Spinal cord (tissue), 10 donors: Measurements from ENCODE around the gene PEPD. TPM values are rescaled to one million over a fixed set of nuclear protein-coding genes. Genes with fewer than 3 reads are reported as not detected.
A peak's percentile ranks its signal among the peaks of the same experiment; 100 is the strongest.

ENCODE experiments used
- DNase-seq, 6 donors: peaks; one replicate each; pipeline versions ENCODE4 v3.0.0 to v3.0.0-alpha.2; 2013 to 2015; ENCODE audit warnings: low spot score in 6 of 6, low read depth in 4 of 6
- H3K27ac ChIP-seq: one replicate; pipeline ENCODE4 v1.5.1; 2013; ENCODE audit warnings: low read depth, low read length, control low read depth
- H3K27me3 ChIP-seq: one replicate; pipeline ENCODE4 v1.6.1; 2013; ENCODE audit warnings: low read length; ENCODE audit not compliant: control insufficient read depth, insufficient read depth
- H3K36me3 ChIP-seq: one replicate; pipeline ENCODE4 v1.6.1; 2013; ENCODE audit warnings: low read length; ENCODE audit not compliant: control insufficient read depth, insufficient read depth
- H3K4me1 ChIP-seq: one replicate; pipeline ENCODE4 v1.6.1; 2013; ENCODE audit warnings: low read length; ENCODE audit not compliant: control insufficient read depth, insufficient read depth
- H3K4me3 ChIP-seq: one replicate; pipeline ENCODE4 v1.5.1; 2013; ENCODE audit warnings: low read depth, low read length, control low read depth
- H3K9me3 ChIP-seq: one replicate; pipeline ENCODE4 v1.6.1; 2013; ENCODE audit warnings: low read length; ENCODE audit not compliant: control insufficient read depth, insufficient read depth
- WGBS: methylation state at CpG from one replicate; pipeline ENCODE4 v1.1.5; 2013; ENCODE audit warnings: missing lambda C conversion rate; ENCODE audit not compliant: insufficient coverage; 5-methylcytosine and 5-hydroxymethylcytosine counted together
- polyA plus RNA-seq, 2 donors: library from polyadenylated mRNA; unstranded; fragments of 120-200 nt; gene quantifications; one replicate each; pipeline ENCODE4 v1.2.1, GENCODE V29; 2013; ENCODE audit not compliant: insufficient read length in 2 of 2
- total RNA-seq, 2 donors: library from RNA; depleted of rRNA in 1 of 2; stranded (reverse); fragments of 120-200 nt in 1 of 2; fragments of >200 nt in 1 of 2; gene quantifications; one replicate each; pipeline versions ENCODE4 v1.2.3 to v1.2.4, GENCODE V29; 2013 to 2014
- donor health status: healthy.

PEPD gene
- total and polyA plus RNA-seq, 4 donors: 30.0 to 62.6 (median 48.6) TPM

DNA sequence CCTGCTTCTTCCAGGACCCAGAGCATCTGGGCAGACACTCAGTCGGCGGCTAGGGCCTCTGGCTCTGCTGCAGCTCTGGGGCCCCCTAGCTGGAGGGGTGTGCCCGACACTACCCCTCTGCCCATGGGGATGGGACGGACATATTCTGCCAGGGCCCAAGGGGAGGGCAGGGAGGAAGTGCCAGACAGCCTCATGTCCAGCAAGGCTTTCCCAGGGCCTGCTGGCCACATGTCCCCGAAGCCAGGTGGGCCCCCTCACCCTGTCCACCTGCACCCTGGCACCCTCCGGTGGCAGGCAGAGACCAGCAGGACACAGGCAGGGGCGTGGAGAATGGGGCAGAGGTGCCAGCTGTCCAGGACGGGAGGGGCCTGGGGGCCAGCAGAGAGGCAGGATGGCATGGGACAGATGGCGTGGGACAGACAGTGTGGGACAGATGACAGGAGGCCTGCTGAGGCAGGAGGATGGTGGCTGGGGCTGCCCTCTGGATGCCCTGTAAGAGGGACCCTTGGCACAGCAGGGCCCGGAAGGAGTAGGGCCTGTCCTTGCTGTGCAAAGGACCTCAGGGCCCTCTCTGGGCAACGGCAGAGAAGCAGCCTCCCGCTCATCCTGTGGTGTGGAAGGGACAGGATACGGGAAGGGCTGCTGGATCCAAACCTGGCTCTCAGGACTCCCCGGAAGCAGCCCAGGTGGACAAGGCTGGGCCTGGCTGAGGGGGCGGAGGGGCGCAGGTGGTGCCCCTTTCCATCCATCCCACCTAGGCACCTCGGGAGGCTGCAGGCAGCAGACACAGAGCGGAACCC, 119.0 kb downstream of the PEPD start:
- 73% methylated on average over 18 of the region's 18 CpGs for WGBS
- no peak overlapping the region for H3K4me3 ChIP-seq
- no peaks in the 10 kb centered on the region for H3K27me3 ChIP-seq
- no peak for DNase-seq
- H3K36me3 ChIP-seq: peaks cover 77% of the 10 kb centered on the region
- H3K9me3 ChIP-seq: no peaks in the 10 kb centered on the region
- peaks cover 29% of the 10 kb centered on the region for H3K4me1 ChIP-seq
- H3K27ac ChIP-seq: no peak overlapping the region

DNA sequence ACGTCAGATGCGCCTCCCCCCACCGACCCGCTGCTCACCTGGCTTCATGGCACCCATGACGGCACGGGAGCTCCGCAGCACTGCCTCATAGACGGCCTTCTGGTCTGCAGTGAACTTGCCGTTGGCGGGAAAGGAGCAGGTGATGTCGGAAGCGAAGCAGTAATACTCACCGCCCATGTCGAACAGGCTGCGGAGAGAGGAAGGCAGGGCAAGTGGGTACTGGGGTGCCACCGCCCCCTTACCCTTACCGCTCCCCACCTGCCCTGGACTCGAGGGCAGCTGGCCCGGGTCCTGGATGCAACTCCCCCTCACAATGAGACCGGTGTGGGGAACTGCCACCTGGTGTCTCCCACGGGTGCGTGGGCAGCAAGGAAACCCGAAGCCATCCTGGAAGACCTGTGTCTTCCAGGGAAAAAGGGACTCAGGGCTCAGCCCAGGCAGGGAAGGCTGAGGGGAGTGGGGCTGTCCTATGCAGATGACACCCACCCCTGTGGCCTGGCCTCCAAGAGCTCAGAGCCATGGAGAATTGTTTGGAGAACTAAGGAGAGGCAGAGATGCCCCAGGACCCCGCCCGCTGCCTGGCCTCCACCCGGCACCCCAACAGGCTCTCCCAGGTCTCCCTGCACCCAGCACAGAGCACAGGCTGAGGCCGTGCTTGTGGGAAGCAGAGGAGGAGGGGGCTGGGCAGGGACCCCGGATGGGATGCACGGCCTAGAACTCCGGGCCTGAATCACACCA, 119.7 kb downstream of the PEPD start:
- 90% methylated on average over 23 of the region's 30 CpGs for WGBS
- H3K27me3 ChIP-seq: no peaks in the 10 kb centered on the region
- H3K36me3 ChIP-seq: peaks cover 80% of the 10 kb centered on the region
- no peak overlapping the region for H3K27ac ChIP-seq
- no peak overlapping the region for H3K4me3 ChIP-seq
- H3K9me3 ChIP-seq: no peaks in the 10 kb centered on the region
- peaks cover 35% of the 10 kb centered on the region for H3K4me1 ChIP-seq
- DNase-seq: no peak

DNA sequence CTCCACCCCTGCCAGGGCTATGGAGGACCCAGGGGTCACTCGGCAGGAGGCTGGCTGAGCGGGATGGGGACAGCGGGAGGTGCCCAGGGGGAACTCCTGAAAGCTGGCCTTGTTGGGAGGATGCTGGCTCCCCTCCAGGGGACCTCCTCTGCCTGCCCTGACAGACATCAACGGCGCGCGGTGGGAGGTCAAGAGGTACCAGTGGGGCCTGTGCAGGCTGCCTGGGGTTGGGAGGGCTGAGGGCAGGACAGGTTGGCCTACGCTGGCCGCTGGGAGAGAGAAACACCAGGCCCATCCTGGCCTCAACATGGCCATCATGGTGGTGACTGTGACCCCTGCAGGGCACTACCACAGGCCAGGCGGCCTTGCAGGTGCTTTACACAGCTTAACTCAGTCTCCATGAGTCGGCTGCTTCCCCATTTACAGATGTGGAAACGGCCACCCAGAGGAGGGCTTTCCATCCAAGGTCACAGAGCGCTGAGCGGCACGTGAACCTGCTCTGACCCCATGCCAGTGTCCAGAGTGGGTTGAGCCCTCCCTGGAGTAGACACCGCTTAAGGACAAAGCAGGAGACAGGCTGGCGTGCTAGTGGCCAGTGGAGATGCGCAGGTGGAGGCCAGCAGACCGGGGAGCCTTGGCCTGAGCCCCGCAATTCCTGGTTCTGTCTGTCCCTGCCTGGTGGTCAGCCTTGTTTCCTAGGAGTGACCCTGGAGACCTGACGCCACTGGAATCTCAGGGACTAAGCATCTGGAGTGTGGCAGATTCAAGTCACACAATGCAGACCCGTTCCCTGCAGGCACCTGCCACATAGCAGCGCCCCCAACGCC, 120.5 kb downstream of the PEPD start:
- no peak for DNase-seq

DNA sequence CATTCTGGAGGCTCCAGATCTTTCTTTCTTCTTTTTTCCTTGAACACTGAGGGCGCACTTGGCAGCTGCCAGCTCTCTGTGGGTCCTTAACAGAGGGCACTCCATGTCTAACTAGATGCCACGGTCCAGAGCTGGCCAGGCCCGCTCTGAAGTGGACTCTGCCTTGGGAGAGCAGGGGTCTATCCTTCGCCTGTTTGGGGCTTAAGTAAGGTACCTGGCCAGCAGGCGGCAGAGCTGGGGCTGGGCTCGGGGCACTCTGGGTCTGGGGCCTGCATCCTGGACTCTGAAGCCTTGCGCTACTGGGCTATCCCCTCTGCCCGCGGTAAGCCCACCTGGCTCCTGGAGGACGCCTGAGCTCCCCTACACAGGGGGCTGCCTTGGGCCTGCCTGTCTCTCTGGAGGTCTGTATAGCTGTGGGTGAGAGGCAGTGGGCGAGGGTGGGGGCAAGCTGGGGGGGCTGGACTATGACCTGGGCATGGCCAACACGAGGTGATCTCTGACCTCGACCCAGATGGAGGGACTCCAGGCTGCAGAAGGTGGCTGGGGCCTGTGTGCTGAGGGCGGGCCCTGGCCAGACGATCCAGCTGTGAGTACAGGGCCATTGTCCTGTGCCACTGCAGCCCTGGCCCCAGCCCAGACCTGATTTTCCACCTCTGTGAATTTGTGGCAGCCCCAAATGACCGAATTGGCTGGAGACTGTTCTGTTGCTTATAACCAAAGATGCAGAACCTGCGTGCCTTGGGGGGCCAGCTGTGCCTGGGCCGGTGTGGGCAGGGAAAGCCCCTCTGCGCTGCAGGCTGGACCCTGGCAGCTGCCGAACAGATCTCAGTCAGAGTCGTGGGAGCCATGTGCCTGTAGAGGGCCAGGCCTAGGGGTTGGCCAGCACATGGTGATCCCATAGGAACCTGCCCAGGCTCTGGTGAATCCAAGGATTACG, 121.6 kb downstream of the PEPD start:
- peaks cover 74% of the 10 kb centered on the region for H3K36me3 ChIP-seq
- H3K27ac ChIP-seq: no peak overlapping the region
- H3K27me3 ChIP-seq: no peaks in the 10 kb centered on the region
- H3K4me3 ChIP-seq: no peak overlapping the region
- H3K4me1 ChIP-seq: peaks cover 37% of the 10 kb centered on the region
- DNase-seq: no peak
- H3K9me3 ChIP-seq: no peaks in the 10 kb centered on the region
- WGBS: 82% methylated on average over 21 of the region's 22 CpGs

More for the DNA sequence above, 120.5 kb downstream of the PEPD start:
- Histone ChIP-seq H3K27ac (no peak overlapping the region), H3K4me1 (peaks cover 36% of the 10 kb centered on the region), H3K36me3 (peaks cover 79% of the 10 kb centered on the region), H3K27me3 (no peaks in the 10 kb centered on the region), H3K4me3 (no peak overlapping the region), H3K9me3 (no peaks in the 10 kb centered on the region)
- 83% methylated on average over 24 of the region's 24 CpGs for WGBS

DNA sequence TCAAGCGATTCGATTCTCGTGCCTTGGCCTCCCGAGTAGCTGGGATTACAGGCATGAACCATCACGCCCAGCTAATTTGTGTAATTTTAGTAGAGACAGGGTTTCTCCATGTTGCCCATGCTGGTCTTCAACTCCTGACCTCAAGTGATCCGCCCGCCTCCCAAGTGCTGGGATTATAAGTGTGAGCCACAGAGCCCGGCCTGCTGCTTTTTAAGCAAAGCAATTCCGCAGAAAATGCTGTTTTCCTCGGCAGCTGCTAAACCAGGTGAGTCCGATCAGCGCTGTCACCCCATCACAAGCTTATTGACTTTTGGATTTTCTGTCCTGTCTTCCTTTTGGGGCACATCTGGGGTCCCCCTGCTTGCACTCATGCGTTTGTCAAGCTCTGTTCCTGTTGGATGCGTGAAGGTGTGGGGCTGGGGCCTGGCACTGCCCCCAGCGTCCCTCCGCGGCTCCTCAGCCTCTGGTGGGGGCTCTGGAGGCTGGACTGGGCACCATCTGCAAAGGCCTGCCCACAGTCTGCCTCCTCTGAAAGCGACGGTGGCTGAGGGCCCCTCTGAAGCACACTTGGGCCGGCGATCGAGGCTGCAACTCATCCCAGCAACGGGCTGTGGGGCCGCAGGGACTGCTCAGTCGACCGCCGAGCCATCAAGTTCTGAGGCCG, 122.4 kb downstream of the PEPD start:
- no peaks in the 10 kb centered on the region for H3K9me3 ChIP-seq
- 94% methylated on average over 28 of the region's 28 CpGs for WGBS
- H3K27ac ChIP-seq: no peak overlapping the region
- no peak for DNase-seq
- H3K4me1 ChIP-seq: peaks cover 44% of the 10 kb centered on the region
- no peak overlapping the region for H3K4me3 ChIP-seq
- peaks cover 79% of the 10 kb centered on the region for H3K36me3 ChIP-seq
- no peaks in the 10 kb centered on the region for H3K27me3 ChIP-seq

DNA sequence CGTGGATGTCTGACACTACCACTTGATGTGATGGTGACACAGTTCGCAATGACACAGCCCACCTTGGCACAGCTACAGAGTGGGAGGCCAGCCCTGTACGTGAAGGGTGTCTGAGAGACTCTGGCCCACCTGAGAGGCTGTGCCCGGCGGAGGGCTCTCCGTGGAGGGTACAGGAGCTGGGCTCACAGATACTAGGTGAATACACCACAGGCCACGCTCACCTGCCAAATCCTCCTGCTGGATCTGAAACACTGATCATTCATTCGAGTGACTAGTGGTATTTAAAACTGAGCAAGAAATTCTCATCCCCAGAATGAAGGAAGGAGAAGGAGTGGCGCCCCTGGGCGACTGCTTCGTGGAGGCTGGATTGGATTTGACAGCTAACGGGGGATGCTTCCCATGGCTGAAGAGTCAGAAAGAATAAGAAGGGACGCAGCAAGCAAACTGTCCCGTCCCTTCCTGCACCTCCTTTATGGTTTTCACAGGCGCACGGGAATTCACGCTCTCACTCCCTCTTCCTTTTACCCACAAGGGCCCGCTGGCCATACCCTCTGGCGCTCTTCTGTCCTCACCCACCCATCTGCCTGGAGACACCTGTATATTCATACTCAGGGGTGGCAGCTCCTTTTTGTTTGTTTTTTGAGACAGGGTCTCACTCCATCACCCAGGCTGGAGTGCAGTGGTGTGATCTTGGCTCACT, 123.1 kb downstream of the PEPD start:
- peaks cover 85% of the 10 kb centered on the region for H3K36me3 ChIP-seq
- no peak overlapping the region for H3K27ac ChIP-seq
- H3K27me3 ChIP-seq: no peaks in the 10 kb centered on the region
- no peaks in the 10 kb centered on the region for H3K9me3 ChIP-seq
- no peak for DNase-seq
- 85% methylated on average over 15 of the region's 19 CpGs for WGBS
- H3K4me3 ChIP-seq: no peak overlapping the region
- peaks cover 51% of the 10 kb centered on the region for H3K4me1 ChIP-seq

DNA sequence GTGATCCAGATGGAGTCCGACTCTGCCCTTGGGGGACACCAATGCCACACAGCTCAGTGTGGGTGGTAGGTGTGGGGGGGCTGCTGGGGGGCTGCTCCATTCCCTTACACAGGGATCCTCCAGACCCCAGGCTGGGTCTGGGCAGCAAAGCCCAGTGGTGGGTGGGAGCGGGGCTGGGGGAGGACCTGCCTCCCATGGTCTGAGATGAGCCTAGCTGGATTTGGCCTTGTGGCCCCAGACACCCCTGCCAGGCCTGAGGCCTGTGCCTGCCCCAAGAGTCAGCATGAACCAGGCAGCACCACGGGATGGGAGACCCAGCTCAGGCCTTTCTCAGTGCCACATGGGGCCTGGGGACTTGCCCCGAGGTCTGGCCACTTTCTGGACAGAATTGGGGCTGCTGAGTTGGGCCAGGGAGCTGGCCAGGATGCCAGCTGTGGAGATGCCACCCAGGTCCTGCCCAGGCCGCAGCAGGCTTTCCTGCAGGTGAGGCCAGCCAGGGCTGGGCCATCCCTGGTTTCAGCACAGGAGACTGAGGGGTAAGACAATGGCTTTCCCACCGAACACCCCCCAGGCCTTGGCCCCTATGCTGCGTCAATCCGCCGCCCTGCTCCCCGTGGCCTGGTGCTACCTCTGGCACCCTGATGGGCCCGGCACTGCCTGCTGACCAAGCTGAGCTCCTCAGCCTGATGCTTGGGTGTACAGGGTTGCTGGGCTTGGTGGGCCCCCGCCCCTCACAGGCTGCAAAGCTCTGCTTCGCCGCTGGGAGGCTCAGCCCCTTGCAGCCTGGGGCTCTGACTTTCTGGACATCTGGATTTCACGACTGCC, 123.8 kb downstream of the PEPD start:
- WGBS: 64% methylated on average over 14 of the region's 15 CpGs
- peak in 1 of 6 donors; percentile 16 for DNase-seq

More for the DNA sequence above, 123.8 kb downstream of the PEPD start:
- Histone ChIP-seq H3K27me3 (no peaks in the 10 kb centered on the region), H3K9me3 (no peaks in the 10 kb centered on the region), H3K4me3 (no peak overlapping the region), H3K4me1 (peaks cover 54% of the 10 kb centered on the region), H3K36me3 (peaks cover 81% of the 10 kb centered on the region), H3K27ac (no peak overlapping the region)
